ENCODE results near the gene KBTBD4.
"Not testable (repeated sequence)": the region's sequence is repeated elsewhere in the genome, so short reads cannot be mapped to it uniquely, and the experiment has no call there.

The KBTBD4 gene

DNA sequence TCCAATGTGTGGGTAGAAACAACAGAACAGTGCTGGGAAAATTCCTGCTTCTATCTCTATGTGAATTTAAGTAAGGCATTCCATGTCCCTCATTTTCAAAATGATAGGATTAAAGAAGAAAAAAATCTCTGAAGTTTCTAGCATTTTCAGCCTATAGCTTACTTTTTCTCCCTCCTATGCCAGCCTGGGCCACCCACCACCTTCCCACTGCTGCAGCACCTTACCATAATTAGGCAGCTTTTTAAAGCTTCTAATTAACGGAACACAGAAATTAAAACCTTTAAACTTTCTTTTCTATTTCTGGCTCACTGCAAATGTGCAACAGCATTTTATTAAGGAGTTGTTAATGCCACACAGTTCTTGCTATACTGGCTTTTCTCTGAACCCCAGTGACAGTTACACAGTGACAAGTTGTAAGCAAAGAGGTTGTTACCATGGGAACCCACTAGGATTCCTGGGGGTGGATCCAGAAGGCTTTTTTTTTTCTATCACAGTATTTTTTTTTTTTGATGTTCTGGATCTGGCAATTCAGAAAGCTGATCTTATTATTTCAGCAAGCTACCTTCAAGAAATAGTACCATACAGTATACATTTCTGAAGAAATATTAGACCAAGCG is 46.1 kb downstream of the KBTBD4 start:
- TF ChIP-seq, protein P1, sequence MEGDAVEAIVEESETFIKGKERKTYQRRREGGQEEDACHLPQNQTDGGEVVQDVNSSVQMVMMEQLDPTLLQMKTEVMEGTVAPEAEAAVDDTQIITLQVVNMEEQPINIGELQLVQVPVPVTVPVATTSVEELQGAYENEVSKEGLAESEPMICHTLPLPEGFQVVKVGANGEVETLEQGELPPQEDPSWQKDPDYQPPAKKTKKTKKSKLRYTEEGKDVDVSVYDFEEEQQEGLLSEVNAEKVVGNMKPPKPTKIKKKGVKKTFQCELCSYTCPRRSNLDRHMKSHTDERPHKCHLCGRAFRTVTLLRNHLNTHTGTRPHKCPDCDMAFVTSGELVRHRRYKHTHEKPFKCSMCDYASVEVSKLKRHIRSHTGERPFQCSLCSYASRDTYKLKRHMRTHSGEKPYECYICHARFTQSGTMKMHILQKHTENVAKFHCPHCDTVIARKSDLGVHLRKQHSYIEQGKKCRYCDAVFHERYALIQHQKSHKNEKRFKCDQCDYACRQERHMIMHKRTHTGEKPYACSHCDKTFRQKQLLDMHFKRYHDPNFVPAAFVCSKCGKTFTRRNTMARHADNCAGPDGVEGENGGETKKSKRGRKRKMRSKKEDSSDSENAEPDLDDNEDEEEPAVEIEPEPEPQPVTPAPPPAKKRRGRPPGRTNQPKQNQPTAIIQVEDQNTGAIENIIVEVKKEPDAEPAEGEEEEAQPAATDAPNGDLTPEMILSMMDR (IDR thresholded peaks at IDR 0.05; ENCODE audit: low read depth, low read length, missing control alignments): no peak
- no peak for DNase-seq (ENCODE audit: low read depth)
- no peak overlapping the region for H3K4me3 ChIP-seq (ENCODE audit: low read depth, low read length)
- in situ Hi-C loops (cut with HindIII; ENCODE audit: low sequenced_read_pairs): no loop called here

DNA sequence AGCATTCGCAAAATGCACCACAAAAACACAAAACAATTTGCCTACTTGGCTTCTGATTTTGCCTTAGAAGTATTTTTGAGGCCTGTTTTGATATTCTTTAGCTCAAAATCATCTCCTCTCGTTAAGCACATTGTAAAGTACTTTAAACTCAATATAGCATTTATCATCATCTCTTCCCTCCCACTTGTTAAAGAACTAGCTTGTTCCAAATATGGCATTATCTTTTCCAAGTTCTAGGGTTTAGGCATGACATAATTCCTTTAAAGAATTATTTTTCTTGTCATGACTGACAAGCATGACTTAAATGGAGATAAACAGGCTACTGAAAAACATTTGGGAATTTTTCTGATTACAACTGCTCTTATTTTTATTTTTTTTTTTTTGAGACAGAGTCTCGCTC is 47.1 kb downstream of the KBTBD4 start:
- H3K4me3 ChIP-seq (ENCODE audit: low read depth, low read length): no peak overlapping the region
- TF ChIP-seq, protein P1 (IDR thresholded peaks at IDR 0.05; ENCODE audit: low read depth, low read length, missing control alignments): no peak
- DNase-seq (ENCODE audit: low read depth): no peak
- in situ Hi-C loops (cut with HindIII; ENCODE audit: low sequenced_read_pairs): no loop called here

- H3K4me3 ChIP-seq (ENCODE audit: low read depth, low read length); in situ Hi-C loops (cut with HindIII; ENCODE audit: low sequenced_read_pairs); DNase-seq (ENCODE audit: low read depth): not testable (repeated sequence)
Measured at GRCh38 chr11:47530721-47531120, 48.0 kb downstream of the KBTBD4 start.

DNA sequence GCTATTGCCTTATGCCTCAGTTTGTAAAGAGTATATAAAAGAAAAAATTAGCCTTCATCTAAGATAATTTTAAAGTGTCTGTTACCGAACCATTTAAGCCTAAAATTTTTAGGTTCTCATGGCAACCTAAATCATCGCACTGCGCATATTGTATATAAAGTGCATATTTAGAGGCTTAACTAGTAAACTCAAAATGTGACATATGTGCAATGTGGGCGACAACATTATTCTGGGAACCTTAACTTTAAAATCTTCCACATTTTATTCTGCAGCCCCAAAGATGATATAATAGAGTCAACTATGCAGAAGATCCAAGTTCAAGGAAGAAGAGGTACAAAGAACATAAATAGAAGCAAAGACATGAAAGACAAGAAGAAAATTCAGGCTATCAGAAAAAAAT is 48.8 kb downstream of the KBTBD4 start:
- no peak for DNase-seq (ENCODE audit: low read depth)
- in situ Hi-C loops (cut with HindIII; ENCODE audit: low sequenced_read_pairs): no loop called here

DNA sequence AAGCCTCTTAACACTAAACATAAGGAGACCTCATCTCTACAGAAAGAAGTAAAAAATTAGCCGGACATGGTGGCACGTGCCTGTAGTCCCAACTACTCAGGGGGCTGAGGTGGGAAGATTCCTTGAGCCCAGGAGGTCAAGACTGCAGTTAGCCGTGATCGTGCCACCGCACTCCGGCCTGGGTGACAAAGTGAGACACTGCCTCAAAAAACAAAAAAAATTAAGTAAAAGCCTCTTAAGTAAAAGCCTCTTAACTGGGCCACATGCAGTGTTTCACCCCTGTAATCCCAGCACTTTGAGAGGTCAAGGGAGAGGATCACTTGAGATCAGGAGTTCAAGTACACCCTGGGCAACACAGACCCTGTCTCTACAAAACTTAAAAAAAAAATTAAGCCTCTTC is 51.6 kb downstream of the KBTBD4 start:
- TF ChIP-seq, protein P1 (IDR thresholded peaks at IDR 0.05; ENCODE audit: low read depth, low read length, missing control alignments): no peak
- in situ Hi-C loops (cut with HindIII; ENCODE audit: low sequenced_read_pairs): no loop called here
- no peak for DNase-seq (ENCODE audit: low read depth)
- no peak overlapping the region for H3K4me3 ChIP-seq (ENCODE audit: low read depth, low read length)

More for the DNA sequence above, 48.8 kb downstream of the KBTBD4 start:
- TF ChIP-seq, protein P1 (IDR thresholded peaks at IDR 0.05; ENCODE audit: low read depth, low read length, missing control alignments): no peak
- no peak overlapping the region for H3K4me3 ChIP-seq (ENCODE audit: low read depth, low read length)

DNA sequence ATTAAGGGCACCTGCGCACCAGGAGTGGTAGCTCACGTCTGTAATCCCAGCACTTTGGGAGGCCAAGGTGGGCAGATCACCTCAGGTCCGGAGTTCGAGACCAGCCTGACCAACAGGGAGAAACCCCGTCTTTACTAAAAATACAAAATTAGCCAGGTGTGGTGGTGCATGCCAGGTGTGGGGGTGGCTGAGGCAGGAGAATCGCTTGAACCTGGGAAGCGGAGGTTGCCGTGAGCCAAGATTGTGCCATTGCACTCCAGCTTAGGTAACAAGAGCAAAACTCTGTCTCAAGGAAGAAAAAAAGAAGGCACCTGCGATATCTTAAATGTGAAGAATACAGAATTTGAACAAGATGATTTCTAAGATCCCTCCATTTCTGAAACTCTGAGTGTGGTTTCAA is 52.7 kb downstream of the KBTBD4 start:
- DNase-seq (ENCODE audit: low read depth); H3K4me3 ChIP-seq (ENCODE audit: low read depth, low read length); in situ Hi-C loops (cut with HindIII; ENCODE audit: low sequenced_read_pairs): not testable (repeated sequence)

DNA sequence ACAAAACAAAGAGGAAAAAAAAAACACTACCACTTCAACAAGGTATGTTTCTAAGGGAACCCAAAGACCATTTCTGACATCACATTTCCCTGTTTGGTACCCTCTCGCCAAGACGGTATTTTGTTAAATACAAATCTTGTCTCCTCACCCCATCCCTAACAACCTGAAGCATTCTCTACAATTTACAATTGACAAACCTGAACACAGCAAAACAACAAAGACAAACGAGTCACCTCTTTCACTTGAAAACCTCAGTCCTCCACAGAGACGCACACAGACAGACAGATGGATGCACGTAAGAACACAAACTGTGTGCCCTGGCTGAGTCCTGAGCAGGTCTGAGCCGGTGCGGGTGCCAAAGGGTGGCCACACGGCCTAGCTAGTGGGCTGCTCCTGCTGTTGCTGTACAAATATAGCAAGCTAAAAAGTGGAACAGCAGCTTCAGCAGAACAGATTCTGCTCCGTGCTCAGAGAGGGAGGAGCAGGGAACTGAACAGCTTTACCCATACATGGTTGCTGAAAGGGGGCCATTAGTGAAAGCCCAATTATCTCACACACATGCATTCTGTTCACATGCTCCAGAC is 54.4 kb downstream of the KBTBD4 start:
- H3K4me3 ChIP-seq (ENCODE audit: low read depth, low read length): peak overlapping the region; percentile 4
- in situ Hi-C loops (cut with HindIII; ENCODE audit: low sequenced_read_pairs): no loop called here
- DNase-seq (ENCODE audit: low read depth): no peak
- TF ChIP-seq, protein P1 (IDR thresholded peaks at IDR 0.05; ENCODE audit: low read depth, low read length, missing control alignments): no peak

Data from astrocyte of the cerebellum (primary cell).